Choroid plexus epithelial cell (primary cell): ENCODE measurements around the gene BCL2.

Experiments used
- DNase-seq: peaks from one replicate; pipeline ENCODE4 v3.0.0-alpha.2; 2010; ENCODE audit warnings: low read depth
- H3K4me3 ChIP-seq: 2 replicates; pipeline ENCODE4 v1.5.1; 2011; ENCODE audit warnings: low read depth, mild to moderate bottlenecking, control low read depth, low read length, moderate library complexity
- TF ChIP-seq, protein P1 (sequence below): conservative IDR thresholded peaks from 2 replicates; pipeline ENCODE4 v1.5.1; 2011; ENCODE audit warnings: low read depth, mild to moderate bottlenecking, control low read depth, inconsistent platforms, low read length, moderate library complexity

Gene BCL2

DNA sequence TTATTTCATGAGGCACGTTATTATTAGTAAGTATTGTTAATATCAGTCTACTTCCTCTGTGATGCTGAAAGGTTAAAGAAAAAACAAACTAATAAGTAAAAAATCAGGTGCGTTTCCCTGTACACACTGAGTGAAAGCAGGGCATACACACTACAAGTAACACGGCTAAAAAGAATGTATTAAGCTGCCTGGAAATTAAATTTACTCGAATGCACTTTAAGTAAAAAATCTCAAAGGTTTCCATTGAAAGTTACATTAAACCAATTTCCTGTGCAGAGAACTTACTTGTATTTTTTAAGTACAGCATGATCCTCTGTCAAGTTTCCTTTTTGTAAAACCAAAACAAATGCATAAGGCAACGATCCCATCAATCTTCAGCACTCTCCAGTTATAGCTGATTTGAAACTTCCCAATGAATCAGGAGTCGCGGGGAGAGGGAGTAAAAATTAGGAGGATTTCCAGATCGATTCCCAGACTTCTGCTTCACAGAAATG is 633 bp downstream of the BCL2 start:
- peak overlapping the region; percentile 60 for H3K4me3 ChIP-seq
- TF ChIP-seq, protein P1, sequence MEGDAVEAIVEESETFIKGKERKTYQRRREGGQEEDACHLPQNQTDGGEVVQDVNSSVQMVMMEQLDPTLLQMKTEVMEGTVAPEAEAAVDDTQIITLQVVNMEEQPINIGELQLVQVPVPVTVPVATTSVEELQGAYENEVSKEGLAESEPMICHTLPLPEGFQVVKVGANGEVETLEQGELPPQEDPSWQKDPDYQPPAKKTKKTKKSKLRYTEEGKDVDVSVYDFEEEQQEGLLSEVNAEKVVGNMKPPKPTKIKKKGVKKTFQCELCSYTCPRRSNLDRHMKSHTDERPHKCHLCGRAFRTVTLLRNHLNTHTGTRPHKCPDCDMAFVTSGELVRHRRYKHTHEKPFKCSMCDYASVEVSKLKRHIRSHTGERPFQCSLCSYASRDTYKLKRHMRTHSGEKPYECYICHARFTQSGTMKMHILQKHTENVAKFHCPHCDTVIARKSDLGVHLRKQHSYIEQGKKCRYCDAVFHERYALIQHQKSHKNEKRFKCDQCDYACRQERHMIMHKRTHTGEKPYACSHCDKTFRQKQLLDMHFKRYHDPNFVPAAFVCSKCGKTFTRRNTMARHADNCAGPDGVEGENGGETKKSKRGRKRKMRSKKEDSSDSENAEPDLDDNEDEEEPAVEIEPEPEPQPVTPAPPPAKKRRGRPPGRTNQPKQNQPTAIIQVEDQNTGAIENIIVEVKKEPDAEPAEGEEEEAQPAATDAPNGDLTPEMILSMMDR = no peak

DNA sequence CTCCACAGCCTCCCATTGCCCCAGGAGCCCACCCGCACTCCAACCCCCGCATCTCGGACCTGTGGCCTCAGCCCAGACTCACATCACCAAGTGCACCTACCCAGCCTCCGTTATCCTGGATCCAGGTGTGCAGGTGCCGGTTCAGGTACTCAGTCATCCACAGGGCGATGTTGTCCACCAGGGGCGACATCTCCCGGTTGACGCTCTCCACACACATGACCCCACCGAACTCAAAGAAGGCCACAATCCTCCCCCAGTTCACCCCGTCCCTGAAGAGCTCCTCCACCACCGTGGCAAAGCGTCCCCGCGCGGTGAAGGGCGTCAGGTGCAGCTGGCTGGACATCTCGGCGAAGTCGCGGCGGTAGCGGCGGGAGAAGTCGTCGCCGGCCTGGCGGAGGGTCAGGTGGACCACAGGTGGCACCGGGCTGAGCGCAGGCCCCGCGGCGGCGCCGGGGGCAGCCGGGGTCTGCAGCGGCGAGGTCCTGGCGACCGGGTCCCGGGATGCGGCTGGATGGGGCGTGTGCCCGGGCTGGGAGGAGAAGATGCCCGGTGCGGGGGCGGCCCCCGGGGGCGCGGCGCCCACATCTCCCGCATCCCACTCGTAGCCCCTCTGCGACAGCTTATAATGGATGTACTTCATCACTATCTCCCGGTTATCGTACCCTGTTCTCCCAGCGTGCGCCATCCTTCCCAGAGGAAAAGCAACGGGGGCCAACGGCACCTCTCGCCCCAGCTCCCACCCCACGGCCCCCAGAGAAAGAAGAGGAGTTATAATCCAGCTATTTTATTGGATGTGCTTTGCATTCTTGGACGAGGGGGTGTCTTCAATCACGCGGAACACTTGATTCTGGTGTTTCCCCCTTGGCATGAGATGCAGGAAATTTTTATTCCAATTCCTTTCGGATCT is 1.3 kb downstream of the BCL2 start:
- TF ChIP-seq, protein P1 = peak; percentile 60
- peak overlapping the region; percentile 38 for H3K4me3 ChIP-seq
- peak; percentile 12 for DNase-seq

More for the DNA sequence above, 633 bp downstream of the BCL2 start:
- DNase-seq = no peak

DNA sequence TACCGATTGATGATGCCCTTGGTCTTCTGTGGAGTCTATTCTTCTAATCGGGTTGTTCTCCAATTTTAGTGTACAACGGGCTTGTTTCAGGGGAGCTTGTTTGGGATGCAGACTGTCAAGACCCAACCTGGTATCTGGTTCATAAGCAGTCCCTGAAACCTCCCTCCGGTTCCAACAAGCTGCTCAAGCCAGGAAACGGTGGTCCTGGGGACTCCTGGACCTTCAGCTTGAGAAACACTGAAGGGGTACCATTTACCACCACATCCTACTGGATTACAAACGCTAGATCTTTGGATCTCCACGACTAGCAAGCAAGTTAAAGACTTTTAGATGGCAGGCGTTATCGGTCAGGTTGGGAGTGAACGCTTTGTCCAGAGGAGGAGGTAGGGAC is 2.0 kb downstream of the BCL2 start:
- no peak overlapping the region for H3K4me3 ChIP-seq
- DNase-seq = no peak
- TF ChIP-seq, protein P1 = no peak

DNA sequence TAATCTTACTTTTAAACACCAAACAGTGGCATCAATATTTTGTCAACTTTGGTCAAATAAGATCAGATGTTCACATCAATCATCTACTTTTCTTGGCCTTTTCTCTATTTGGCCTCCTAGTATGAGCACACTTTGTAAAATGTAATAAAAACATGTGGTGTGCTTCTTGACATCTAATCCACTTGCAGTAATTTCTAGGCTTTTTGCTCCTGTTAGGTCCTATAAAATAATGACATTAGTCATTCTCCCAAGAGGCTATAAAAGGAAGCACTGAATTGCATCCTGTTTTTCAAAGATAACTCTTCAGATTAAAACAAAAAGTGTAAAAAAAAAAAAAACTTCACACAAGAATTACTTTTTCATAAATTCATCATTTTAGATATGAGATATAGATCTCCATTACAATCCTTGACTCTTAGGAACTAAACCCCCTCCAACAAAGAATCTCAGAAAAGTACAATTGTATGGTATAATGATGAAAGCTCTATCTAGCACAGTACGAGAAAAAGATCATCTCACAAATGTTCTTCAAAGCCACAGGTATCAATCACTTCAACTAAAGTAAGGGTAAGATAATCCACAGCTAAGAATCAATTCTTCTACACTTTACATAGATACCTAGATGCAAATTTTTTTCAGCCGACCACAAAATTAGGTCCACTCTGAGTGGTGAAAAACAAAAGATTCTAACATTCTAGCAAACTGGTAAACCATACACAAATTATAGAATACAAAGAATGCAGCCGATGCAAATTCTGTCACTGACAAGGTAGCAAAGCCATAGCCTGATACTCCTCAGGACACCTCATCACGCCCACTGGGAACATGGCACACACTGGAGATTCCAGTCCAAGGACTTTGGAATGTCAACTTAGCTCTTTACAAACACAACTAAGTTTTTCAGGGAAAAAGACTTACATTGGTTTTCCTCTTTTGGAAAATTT is 2.7 kb downstream of the BCL2 start:
- TF ChIP-seq, protein P1 = no peak
- DNase-seq = no peak
- no peak overlapping the region for H3K4me3 ChIP-seq

DNA sequence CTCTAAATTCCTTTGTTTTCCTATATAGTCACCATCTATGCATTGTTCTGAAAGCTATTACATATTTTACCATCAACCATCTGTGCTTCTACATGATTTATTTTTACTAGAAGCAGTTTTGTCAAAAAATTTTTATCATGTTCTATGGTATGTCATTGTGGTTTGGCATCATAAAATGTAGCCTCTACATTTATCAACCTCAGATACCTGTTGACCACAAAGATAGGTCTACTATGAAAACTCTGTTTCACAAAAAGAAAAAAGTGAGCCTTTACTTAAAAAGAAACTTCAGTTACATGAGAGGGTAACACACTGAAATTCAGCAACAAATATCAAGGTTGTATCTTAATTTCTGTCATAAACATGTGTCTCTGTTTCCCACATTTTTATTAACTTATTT is 3.7 kb downstream of the BCL2 start:
- H3K4me3 ChIP-seq = no peak overlapping the region
- DNase-seq = no peak
- TF ChIP-seq, protein P1 = no peak

DNA sequence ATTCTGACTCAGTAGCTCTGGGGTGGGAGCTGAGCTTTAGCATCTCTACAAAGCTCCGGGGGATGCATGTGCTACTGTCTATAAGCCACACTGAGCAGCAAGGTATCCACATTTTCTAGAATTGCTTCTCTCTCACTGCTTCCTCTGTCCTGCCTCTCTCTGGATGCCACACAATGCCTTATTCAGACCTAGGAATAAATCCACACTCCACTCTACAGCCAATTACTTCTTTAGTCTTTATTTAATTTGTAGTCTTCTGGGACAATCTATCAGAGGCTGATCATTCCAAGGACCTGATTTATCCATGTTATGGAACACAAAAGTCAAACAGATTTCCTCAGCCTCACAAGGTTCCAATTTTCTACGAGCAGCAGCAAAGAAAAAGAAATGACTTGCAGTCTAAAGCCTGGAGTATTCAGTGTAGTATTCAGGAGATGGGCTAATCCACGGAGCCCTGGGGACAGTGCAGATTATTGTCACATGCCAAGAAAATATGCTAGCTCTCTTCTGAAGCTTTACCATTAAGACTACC is 4.4 kb downstream of the BCL2 start:
- TF ChIP-seq, protein P1 = no peak
- no peak overlapping the region for H3K4me3 ChIP-seq
- no peak for DNase-seq
